ENCODE results near the gene OR1J4.

Gene OR1J4

GRCh38 chr9:122552812-122553211 lies 33.9 kb downstream of the OR1J4 start, which contains the start of gene OR1N2:
Gene OR1N2, plus strand, starts transcription at chr9:122553112. Its CDS starts 100 bp downstream, at chr9:122553212.
- Histone ChIP-seq H3K9me2 (ENCODE audit: low read depth, low read length) (no peaks in the 10 kb centered on the region), H3K79me2 (ENCODE audit: insufficient read depth, low read length) (no peaks in the 10 kb centered on the region), H3K9me3 (ENCODE audit: low read length) (no peaks in the 10 kb centered on the region), H3K4me3 (ENCODE audit: low read depth, low read length, poor library complexity, severe bottlenecking) (no peak within 1 kb of the TSS), H2AFZ (ENCODE audit: low read length) (no peak within 1 kb of the TSS), H3F3A (ENCODE audit: insufficient read depth, low read length) (no peaks in the 10 kb centered on the region), H3K27ac (ENCODE audit: low read depth, low read length, poor library complexity, severe bottlenecking) (no peak within 1 kb of the TSS), H3K27me3 (ENCODE audit: insufficient read depth, low read length) (no peaks in the 10 kb centered on the region), H3K36me3 (ENCODE audit: insufficient read depth, low read length) (no peaks in the 10 kb centered on the region), H4K20me1 (ENCODE audit: insufficient read depth, low read length) (no peaks in the 10 kb centered on the region), H3K4me2 (ENCODE audit: low read length) (no peak within 1 kb of the TSS), H3K9ac (ENCODE audit: low read length) (no peak within 1 kb of the TSS), H3K4me1 (ENCODE audit: insufficient read depth, low read length, severe bottlenecking) (no peaks in the 10 kb centered on the region)
- TF ChIP-seq, protein P1, sequence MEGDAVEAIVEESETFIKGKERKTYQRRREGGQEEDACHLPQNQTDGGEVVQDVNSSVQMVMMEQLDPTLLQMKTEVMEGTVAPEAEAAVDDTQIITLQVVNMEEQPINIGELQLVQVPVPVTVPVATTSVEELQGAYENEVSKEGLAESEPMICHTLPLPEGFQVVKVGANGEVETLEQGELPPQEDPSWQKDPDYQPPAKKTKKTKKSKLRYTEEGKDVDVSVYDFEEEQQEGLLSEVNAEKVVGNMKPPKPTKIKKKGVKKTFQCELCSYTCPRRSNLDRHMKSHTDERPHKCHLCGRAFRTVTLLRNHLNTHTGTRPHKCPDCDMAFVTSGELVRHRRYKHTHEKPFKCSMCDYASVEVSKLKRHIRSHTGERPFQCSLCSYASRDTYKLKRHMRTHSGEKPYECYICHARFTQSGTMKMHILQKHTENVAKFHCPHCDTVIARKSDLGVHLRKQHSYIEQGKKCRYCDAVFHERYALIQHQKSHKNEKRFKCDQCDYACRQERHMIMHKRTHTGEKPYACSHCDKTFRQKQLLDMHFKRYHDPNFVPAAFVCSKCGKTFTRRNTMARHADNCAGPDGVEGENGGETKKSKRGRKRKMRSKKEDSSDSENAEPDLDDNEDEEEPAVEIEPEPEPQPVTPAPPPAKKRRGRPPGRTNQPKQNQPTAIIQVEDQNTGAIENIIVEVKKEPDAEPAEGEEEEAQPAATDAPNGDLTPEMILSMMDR (IDR thresholded peaks at IDR 0.05; ENCODE audit: low read length): no peak
- no peak for TF ChIP-seq EZH2 (IDR thresholded peaks at IDR 0.05; ENCODE audit: borderline replicate concordance, low read length)

GRCh38 chr9:122561446-122561845 lies 42.5 kb downstream of the OR1J4 start:
- H3K27ac ChIP-seq (ENCODE audit: low read depth, low read length, poor library complexity, severe bottlenecking): no peak overlapping the region
- no peaks in the 10 kb centered on the region for H3K4me1 ChIP-seq (ENCODE audit: insufficient read depth, low read length, severe bottlenecking)

DNA sequence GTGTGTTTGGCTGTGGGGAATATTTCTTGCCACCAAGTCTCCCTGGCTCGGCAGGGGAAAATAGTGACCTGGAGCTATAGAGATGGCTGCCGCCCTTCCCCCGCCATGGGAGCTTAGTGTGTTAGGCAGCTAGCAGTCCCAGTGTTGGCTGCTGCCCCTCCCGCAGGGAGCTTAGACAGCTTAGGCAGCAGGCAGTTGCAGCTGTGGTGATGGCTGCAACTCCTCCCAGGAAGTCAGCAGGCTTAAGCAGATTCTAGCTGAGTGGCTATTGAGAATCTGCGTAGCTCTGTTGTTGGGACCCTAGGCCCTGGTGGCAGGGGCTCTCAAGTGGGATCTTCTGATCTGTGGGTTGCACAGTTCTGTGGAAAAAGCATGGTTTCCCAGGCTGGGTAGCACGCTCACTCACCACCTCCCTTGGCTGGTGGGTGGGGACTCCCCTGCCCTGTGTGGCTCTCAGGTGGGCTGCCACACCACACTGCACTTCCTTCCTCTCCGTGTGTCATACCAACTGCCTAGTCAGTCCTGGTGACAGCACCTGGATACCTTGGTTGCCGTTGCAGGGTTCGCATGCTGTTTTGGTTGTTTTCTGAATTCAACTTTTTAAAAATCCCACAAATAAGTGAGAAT lies 43.3 kb downstream of the OR1J4 start:
- Histone ChIP-seq H3K9me3 (ENCODE audit: low read length) (no peaks in the 10 kb centered on the region; the same call in 1 of the 2 replicates), H3K36me3 (ENCODE audit: insufficient read depth, low read length) (no peaks in the 10 kb centered on the region), H3K79me2 (ENCODE audit: insufficient read depth, low read length) (no peaks in the 10 kb centered on the region), H3K4me3 (ENCODE audit: low read depth, low read length, poor library complexity, severe bottlenecking) (no peak overlapping the region), H3K9ac (ENCODE audit: low read length) (no peak overlapping the region), H3F3A (ENCODE audit: insufficient read depth, low read length) (no peaks in the 10 kb centered on the region), H3K9me2 (ENCODE audit: low read depth, low read length) (no peaks in the 10 kb centered on the region), H3K4me1 (ENCODE audit: insufficient read depth, low read length, severe bottlenecking) (no peaks in the 10 kb centered on the region), H3K27me3 (ENCODE audit: insufficient read depth, low read length) (no peaks in the 10 kb centered on the region), H3K27ac (ENCODE audit: low read depth, low read length, poor library complexity, severe bottlenecking) (no peak overlapping the region), H2AFZ (ENCODE audit: low read length) (no peak overlapping the region), H3K4me2 (ENCODE audit: low read length) (no peak overlapping the region), H4K20me1 (ENCODE audit: insufficient read depth, low read length) (no peaks in the 10 kb centered on the region)
- TF ChIP-seq EZH2 (IDR thresholded peaks at IDR 0.05; ENCODE audit: borderline replicate concordance, low read length): no peak
- TF ChIP-seq, protein P1 (IDR thresholded peaks at IDR 0.05; ENCODE audit: low read length): no peak

More at GRCh38 chr9:122561446-122561845, 42.5 kb downstream of the OR1J4 start:
- no peaks in the 10 kb centered on the region for H3K27me3 ChIP-seq (ENCODE audit: insufficient read depth, low read length)
- H2AFZ ChIP-seq (ENCODE audit: low read length): no peak overlapping the region
- no peaks in the 10 kb centered on the region for H4K20me1 ChIP-seq (ENCODE audit: insufficient read depth, low read length)
- no peak overlapping the region for H3K9ac ChIP-seq (ENCODE audit: low read length)
- H3K79me2 ChIP-seq (ENCODE audit: insufficient read depth, low read length): no peaks in the 10 kb centered on the region
- no peak for TF ChIP-seq EZH2 (IDR thresholded peaks at IDR 0.05; ENCODE audit: borderline replicate concordance, low read length)
- TF ChIP-seq, protein P1 (IDR thresholded peaks at IDR 0.05; ENCODE audit: low read length): no peak
- H3F3A ChIP-seq (ENCODE audit: insufficient read depth, low read length): no peaks in the 10 kb centered on the region
- H3K4me2 ChIP-seq (ENCODE audit: low read length): no peak overlapping the region
- H3K9me3 ChIP-seq (ENCODE audit: low read length): no peaks in the 10 kb centered on the region; the same call in 1 of the 2 replicates
- no peaks in the 10 kb centered on the region for H3K36me3 ChIP-seq (ENCODE audit: insufficient read depth, low read length)
- no peak overlapping the region for H3K4me3 ChIP-seq (ENCODE audit: low read depth, low read length, poor library complexity, severe bottlenecking)
- no peaks in the 10 kb centered on the region for H3K9me2 ChIP-seq (ENCODE audit: low read depth, low read length)

All from OCI-LY1 (cell line).